GM12891 (cell line): ENCODE results near the gene CAPN5.

Experiments
- POLR2A ChIP-seq: IDR thresholded peaks from 2 replicates; pipeline ENCODE4 v1.6.1; 2011; ENCODE audit warnings: low read depth, low read length, control low read depth
- POLR2AphosphoS5 ChIP-seq: IDR thresholded peaks from 2 replicates; pipeline ENCODE4 v1.6.1; 2011; ENCODE audit warnings: low read depth, low read length, control low read depth
- POU2F2 ChIP-seq: IDR thresholded peaks from 2 replicates; pipeline ENCODE4 v1.6.1; 2011; ENCODE audit warnings: low read depth, mild to moderate bottlenecking, control low read depth, low read length, moderate library complexity
- TAF1 ChIP-seq: IDR thresholded peaks from 2 replicates; pipeline ENCODE4 v1.6.1; 2011; ENCODE audit warnings: low read depth, low read length, control low read depth

- TF ChIP-seq POLR2AphosphoS5: no peak
- no peak for TF ChIP-seq POLR2A
- no peak for TF ChIP-seq TAF1
- TF ChIP-seq POU2F2: no peak
Measured at GRCh38 chr11:77075425-77075905, 8.7 kb downstream of the CAPN5 start.
